GM12864 (cell line): Measurements from ENCODE around the gene WDFY4.
"Not testable (repeated sequence)": the region's sequence is repeated elsewhere in the genome, so short reads cannot be mapped to it uniquely, and the experiment has no call there.

Experiments used
- DNase-seq: peaks from one replicate; pipeline ENCODE4 v3.0.0-alpha.2; 2011; ENCODE audit warnings: low read depth
- H3K4me3 ChIP-seq: 2 replicates; pipeline ENCODE4 v1.5.1; 2011; ENCODE audit warnings: mild to moderate bottlenecking, low read depth, low read length, control low read depth
- TF ChIP-seq, protein P1 (sequence below): IDR thresholded peaks from 2 replicates; pipeline ENCODE4 v1.5.1; 2011; ENCODE audit warnings: low read depth, mild to moderate bottlenecking, moderate library complexity, low read length, control low read depth, inconsistent platforms; ENCODE audit errors: missing control alignments

The WDFY4 gene

DNA sequence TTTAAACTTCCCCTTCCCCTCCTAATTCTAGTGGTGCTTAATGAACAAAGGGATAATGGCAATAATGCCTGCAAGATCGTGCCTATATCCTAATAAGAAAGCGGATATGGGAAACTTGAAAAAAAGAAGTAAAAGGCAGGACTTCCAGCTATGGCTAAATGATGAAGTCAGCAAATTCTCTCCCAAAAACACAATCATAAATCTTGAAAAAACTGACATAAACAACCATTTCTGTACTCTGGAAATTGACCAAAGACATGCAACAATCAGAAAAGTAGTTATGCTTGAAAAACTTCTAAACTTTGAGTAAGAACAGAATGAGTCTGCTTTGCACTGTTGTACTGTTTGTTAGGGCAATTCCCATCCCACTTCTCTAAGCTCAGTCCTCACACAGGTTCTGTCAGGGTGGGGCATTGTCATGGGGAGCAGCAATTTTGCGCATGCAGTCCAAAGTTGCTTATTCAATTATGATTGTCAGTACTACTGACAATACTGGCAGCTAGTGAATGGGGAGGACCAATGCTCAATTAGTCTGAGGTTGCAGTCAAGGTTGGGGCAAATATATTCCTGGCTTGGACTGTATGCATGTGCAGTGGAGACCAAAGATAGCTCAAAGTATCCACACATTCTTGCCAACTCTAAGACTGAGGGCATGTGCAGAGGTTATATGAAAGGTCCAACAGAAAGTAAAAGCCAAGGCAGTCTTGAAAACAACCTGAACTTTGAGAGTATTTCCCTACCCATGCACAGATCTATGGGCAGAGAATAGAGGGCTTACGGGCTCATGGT lies 45.7 kb upstream of the WDFY4 start:
- TF ChIP-seq, protein P1, sequence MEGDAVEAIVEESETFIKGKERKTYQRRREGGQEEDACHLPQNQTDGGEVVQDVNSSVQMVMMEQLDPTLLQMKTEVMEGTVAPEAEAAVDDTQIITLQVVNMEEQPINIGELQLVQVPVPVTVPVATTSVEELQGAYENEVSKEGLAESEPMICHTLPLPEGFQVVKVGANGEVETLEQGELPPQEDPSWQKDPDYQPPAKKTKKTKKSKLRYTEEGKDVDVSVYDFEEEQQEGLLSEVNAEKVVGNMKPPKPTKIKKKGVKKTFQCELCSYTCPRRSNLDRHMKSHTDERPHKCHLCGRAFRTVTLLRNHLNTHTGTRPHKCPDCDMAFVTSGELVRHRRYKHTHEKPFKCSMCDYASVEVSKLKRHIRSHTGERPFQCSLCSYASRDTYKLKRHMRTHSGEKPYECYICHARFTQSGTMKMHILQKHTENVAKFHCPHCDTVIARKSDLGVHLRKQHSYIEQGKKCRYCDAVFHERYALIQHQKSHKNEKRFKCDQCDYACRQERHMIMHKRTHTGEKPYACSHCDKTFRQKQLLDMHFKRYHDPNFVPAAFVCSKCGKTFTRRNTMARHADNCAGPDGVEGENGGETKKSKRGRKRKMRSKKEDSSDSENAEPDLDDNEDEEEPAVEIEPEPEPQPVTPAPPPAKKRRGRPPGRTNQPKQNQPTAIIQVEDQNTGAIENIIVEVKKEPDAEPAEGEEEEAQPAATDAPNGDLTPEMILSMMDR: no peak
- H3K4me3 ChIP-seq: no peak overlapping the region
- DNase-seq: no peak

DNA sequence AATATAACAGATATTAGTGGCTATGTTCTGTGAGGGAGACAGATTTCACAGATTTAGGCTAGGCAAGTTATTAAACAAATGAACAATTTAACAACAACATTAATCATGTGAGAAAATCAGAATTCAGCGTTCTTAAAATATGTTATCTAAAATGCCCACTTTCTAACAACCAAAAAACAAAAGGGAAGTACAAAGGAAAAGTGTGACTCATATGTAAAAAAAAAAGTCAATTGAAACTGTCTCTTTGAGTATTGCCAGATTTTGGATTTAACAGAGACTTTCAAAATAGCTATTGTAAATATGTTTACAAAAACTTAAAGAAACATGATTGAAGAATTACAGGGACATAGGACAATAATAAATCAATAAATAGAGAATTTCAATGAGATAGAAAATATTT lies 45.0 kb upstream of the WDFY4 start:
- H3K4me3 ChIP-seq: no peak overlapping the region
- TF ChIP-seq, protein P1: no peak
- no peak for DNase-seq

DNA sequence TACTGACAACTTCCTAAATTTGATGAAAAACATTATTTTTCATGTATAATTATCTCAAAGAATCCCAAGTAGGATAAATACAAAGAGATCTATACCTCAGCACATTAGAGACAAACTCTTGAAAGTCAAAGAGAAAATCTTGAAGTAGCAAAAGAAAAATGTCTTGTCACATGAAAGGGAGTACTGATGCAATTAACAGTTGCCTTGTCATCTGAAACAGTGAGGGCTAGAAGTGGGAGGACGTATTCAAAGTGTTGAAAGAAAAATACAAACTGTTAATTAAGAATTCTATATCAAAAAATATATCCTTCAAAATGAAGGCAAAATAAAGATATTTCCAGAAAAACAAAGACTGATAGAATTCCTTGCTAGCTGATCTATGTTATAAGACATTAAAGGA lies 44.3 kb upstream of the WDFY4 start:
- no peak for DNase-seq
- TF ChIP-seq, protein P1: no peak
- H3K4me3 ChIP-seq: no peak overlapping the region

GRCh38 chr10:48641099-48641690 lies 43.5 kb upstream of the WDFY4 start:
- not testable (repeated sequence) for H3K4me3 ChIP-seq, DNase-seq

DNA sequence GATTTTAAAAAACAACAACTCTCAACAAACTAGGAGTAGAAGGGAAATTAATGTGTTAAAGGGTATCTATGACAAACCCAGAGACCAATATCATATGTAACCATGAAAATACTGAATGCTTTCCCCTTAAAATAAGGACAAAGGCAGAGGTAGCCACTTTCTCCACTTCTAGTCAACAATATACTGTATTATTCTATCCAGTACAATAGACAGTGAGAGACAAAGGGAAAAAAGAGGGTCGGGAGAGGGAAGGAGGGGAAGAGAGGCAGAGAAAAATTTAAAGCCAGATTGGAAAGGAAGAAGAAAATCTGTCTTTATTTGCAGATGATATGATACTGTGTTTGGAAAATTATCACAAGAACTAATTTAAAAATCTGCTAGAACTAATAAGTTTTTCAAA lies 39.1 kb upstream of the WDFY4 start:
- no peak overlapping the region for H3K4me3 ChIP-seq
- TF ChIP-seq, protein P1: no peak

DNA sequence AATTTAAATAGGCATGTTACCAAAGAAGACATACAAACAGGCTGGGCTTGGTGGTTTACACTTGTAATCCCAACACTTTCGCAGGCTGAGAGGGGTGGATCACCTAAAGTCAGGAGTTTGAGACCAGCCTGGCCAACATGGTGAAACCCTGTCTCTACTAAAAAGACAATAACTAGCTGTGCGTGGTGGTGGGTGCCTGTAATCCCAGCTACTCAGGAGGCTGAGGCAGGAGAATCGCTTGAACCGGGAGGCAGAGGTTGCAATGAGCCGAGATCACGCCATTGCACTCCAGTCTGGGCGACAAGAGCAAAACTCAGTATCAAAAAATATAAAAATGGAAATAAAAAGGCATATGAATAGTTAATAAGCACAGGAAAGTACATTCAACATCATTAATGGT lies 37.6 kb upstream of the WDFY4 start:
- DNase-seq, H3K4me3 ChIP-seq: not testable (repeated sequence)

More for the DNA sequence above, 39.1 kb upstream of the WDFY4 start:
- DNase-seq: no peak

GRCh38 chr10:48648172-48648942 lies 36.3 kb upstream of the WDFY4 start:
- no peak for DNase-seq
- TF ChIP-seq, protein P1: no peak
- no peak overlapping the region for H3K4me3 ChIP-seq
